Measurements from ENCODE around the gene TLX3. TPM values are rescaled to one million over a fixed set of nuclear protein-coding genes. Genes with fewer than 3 reads are reported as not detected.

TLX3 gene
- total and polyA plus RNA-seq, 2 of the 8 experiments (the other 6 are each of a cell fraction or from before 2014, with no cell fraction given), result not detected

GRCh38 chr5:171322527-171322926, 13.5 kb downstream of the TLX3 start:
- Histone ChIP-seq H3K56ac (replicated peaks; ENCODE audit: insufficient read length, low read depth, low read length) (no peak overlapping the region), H2BK15ac (ENCODE audit: low read length) (no peak overlapping the region), H3K18ac (ENCODE audit: extremely low read depth, low read length) (no peak overlapping the region), H4K5ac (ENCODE audit: insufficient read length, low read depth, low read length) (no peak overlapping the region), H2BK5ac (ENCODE audit: low read depth, low read length) (no peak overlapping the region), H4K91ac (replicated peaks; ENCODE audit: insufficient read length, low read length) (no peak overlapping the region), H3K79me1 (ENCODE audit: low read depth, low read length) (no peaks in the 10 kb centered on the region), H3K4me3 (ENCODE audit: extremely low read depth in 1 of 4, insufficient read depth in 2 of 4, low read depth in 3 of 4, low read length in 4 of 4) (no peak overlapping the region), H3K27ac (ENCODE audit: low read depth, low read length) (no peak overlapping the region), H2BK12ac (ENCODE audit: low read depth, low read length) (no peak overlapping the region), H3K36me3 (ENCODE audit: control insufficient read depth in 2 of 4, insufficient read depth in 4 of 4, low read length in 3 of 4) (no peaks in the 10 kb centered on the region), H2BK120ac (replicated peaks; ENCODE audit: low read depth, low read length) (no peak overlapping the region), H3K27me3 (replicated peaks in 1 of 4; ENCODE audit: control insufficient read depth in 3 of 4, extremely low read depth in 1 of 4, insufficient read depth in 3 of 4, low read length in 3 of 4) (peaks cover 26 to 63% (median 53%) of the 10 kb centered on the region in 4 experiments), H3K4me2 (ENCODE audit: insufficient read depth in 1 of 2, low read depth in 2 of 2, low read length in 2 of 2) (no peak overlapping the region), H3K23ac (ENCODE audit: insufficient read length) (no peak overlapping the region), H3K9me3 (ENCODE audit: insufficient read depth in 2 of 2, low read depth in 1 of 2, low read length in 1 of 2) (no peaks in the 10 kb centered on the region), H2AK5ac (ENCODE audit: low read depth, low read length) (no peak overlapping the region), H2AFZ (ENCODE audit: low read length) (no peak overlapping the region), H4K20me1 (replicated peaks in 1 of 2; ENCODE audit: control insufficient read depth in 1 of 2, insufficient read depth in 2 of 2, low read length in 2 of 2) (peaks cover 6 to 8% of the 10 kb centered on the region in 2 experiments), H3K23me2 (ENCODE audit: low read depth, low read length) (no peaks in the 10 kb centered on the region), H3K4ac (replicated peaks; ENCODE audit: insufficient read length, low read depth, low read length) (no peak overlapping the region), H3K79me2 (ENCODE audit: control insufficient read depth in 1 of 2, insufficient read depth in 2 of 2, low read length in 2 of 2) (no peaks in the 10 kb centered on the region), H3K4me1 (replicated peaks in 1 of 4; ENCODE audit: control insufficient read depth in 3 of 4, insufficient read depth in 4 of 4, low read length in 3 of 4) (peaks cover 0 to 10% (median 7%) of the 10 kb centered on the region in 4 experiments; a peak in 6 of 7 replicates), H3K14ac (ENCODE audit: insufficient read length) (no peak overlapping the region), H4K8ac (ENCODE audit: extremely low read depth, insufficient read depth, low read length) (no peak overlapping the region), H2BK20ac (ENCODE audit: low read length) (no peak overlapping the region), H3K9ac (replicated peaks in 1 of 4; ENCODE audit: extremely low read depth in 1 of 4, low read depth in 3 of 4, low read length in 3 of 4) (no peak overlapping the region)
- DNase-seq (ENCODE audit: low read depth in 1 of 2, low spot score in 2 of 2), result no peak
- WGBS, 2 experiments (ENCODE audit: extremely low coverage in 1 of 2, insufficient coverage in 1 of 2, insufficient read length in 1 of 2, insufficient replicate concordance in 2 of 2, low coverage in 1 of 2, low lambda C conversion rate in 2 of 2, missing lambda C conversion rate in 1 of 2), result 92% methylated on average over 5 of the region's 5 CpGs; no CpG with 5 or more reads in 1 of the 2 experiments
- CTCF ChIA-PET (ENCODE audit: partially characterized antibody), result interaction anchor here (0.5 to 4.7 kb wide), 8 partner anchors 10 to 1229 kb away, joined by 3 to 40 read pairs (median 6); partner anchors contain the start of gene TLX3
- POLR2A ChIA-PET (ENCODE audit: partially characterized antibody), result no interaction called here
- no peak for FAIRE-seq
- no peak for TF ChIP-seq POLR2A (IDR thresholded peaks at IDR 0.05; ENCODE audit: control extremely low read depth in 1 of 2, low read depth in 2 of 2, low read length in 2 of 2)

Measured in H1 (cell line).